ENCODE measurements around the gene MSANTD1.

DNA sequence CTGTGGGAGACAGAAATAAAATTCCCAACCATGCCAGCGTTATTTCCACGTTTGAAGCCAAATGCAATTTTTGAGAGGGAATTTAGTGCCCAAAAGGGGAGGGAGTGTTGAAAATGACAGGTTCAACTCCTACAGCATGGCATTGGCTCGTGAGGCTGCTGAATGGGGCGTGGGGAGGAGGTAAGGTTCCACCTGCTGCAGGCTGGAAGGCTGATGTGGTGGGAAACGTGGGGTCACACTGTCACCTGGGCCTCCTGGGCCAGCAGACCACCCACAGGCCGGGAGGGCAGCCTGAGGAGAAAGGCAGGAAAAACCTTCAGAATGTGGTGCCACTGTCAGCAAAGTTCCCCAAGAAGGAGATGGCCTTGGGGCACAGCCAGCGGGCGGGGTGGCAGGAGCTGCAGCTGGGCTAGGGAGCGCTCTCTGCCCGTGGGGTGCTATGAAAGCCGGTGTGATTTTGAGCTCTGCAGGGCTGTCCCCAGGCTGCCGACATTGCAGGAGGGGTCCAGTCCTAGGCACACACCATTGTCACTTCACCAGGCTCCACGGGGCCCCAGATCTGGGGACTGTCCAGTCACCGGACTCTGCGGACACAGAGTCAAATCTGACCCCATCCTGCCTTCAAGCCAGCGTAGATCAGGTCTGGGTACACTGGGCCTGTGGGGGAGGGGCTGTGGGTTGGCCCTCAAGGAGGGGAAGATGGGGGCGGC is 19.6 kb downstream of the MSANTD1 start:
- no peak for TF ChIP-seq ZNF274 (IDR thresholded peaks at IDR 0.05; ENCODE audit: low read depth, low read length)
- TF ChIP-seq SUZ12 (IDR thresholded peaks at IDR 0.05; ENCODE audit: extremely low read depth, insufficient read depth, insufficient read length), result no peak
